DMS153 treated with DMSO at 0.1 percent for 48 hours (cell line): ENCODE measurements around the gene OAT.
A peak's percentile ranks its signal among the peaks of the same experiment; 100 is the strongest.
"Not testable (repeated sequence)": the region's sequence is repeated elsewhere in the genome, so short reads cannot be mapped to it uniquely, and the experiment has no call there.

Experiments
- DNase-seq: peaks from one replicate; lab custom pipeline; 2025; ENCODE audit not compliant: unreplicated experiment; lab: John Stamatoyannopoulos, UW

The OAT gene

GRCh38 chr10:124379609-124380193 lies 39.0 kb downstream of the OAT start:
- DNase-seq: no peak

DNA sequence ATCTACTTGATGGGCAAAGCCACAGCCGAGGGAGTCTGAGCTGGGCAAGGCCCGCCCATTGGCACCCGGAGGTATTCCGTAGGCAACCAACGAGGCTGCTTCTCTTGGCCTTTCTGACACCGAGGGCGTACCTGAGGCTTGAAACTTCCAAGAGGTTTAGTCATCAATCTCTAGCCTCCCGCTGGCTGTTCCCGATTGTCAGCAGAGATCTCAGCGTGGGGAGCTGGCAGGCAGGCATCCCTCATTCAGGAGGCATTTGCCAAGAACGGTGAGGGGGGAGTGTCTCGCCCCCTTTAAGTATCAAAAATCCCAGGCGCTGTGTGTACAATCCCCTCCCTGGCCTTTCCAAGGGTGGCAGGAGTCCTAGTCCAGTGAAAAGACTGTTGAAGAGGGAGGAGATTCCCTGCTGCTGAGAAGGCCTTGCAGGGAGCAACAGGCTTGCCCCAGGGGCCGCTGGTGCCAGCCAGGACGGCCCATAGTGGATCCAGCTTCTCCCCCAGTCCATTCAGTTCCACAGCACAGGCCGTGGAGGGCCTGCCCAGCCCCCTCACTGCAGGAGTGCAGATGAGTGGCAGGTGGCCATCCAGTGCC lies 39.7 kb downstream of the OAT start:
- no peak for DNase-seq

DNA sequence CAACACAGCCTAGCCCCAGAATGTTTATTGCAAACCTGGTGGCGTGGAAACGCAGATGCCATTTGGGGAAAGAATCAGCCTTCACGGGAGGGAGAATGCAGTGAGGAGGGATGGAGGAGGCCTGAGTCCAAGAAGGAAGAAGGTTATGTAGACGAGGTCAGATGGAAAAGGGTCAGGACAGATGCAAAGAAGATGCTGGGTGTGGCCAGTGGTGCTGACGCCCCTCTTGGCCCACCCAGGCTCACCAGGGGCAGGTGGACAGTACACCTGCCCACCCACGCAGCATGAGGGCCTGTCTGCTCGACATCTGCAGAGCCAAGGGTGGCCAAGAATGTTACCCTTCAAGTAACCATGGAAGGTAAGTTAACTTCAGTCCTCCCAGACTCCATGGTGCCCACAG lies 40.5 kb downstream of the OAT start:
- DNase-seq: no peak

- no peak for DNase-seq
Measured at GRCh38 chr10:124377101-124377500, 41.6 kb downstream of the OAT start.

DNA sequence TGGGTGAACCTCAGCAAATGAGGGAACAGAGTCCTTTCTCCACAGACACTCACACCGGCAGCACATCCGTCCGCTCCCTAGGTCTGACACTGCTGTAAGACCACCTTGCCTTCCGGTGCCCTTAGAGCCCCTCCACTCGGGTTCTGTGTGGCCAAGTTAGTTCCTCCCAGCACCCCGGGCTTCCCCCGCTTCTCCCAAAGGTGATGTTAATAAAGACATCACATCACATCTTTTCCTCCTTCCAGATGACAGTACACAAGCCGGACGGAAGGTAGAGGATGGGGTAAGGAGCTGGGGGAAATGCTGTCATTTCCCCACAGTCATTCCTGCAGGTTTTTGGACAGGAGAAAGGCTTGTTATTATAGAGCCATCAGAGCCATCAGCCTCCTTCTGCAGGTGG lies 42.3 kb downstream of the OAT start:
- DNase-seq: no peak

DNA sequence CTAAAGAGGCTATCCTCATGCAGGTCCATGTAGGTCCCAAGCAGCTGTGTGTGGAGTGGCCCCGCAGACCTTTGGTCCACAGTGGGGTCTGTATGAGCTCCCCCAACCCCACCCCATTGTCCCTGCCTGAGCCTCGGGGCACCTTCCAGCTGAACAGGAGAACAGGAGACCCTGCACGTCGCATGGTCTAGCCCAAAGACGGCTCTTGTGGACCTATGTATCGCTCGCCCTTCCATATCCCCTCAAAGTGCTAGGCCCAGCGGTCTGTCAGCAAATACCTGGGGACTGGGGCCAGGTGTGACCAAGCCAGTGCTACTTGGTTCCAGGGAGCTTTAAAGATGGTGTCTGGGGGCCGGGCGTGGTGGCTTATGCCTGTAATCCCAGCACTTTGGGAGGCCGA lies 43.0 kb downstream of the OAT start:
- no peak for DNase-seq

DNA sequence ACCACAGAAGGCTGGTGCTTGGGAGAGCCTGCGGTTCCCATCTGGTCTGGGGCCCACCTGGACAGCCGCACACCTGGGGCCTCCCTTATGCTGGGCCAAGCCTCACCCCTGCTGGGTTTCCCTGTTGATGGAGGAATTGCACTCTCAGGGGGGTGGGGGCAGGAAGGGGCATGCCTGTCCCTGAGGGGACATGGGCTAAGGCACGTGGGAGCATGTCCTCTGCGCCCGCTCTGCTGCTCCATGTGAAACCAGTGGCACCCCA lies 43.4 kb downstream of the OAT start:
- DNase-seq: no peak

DNA sequence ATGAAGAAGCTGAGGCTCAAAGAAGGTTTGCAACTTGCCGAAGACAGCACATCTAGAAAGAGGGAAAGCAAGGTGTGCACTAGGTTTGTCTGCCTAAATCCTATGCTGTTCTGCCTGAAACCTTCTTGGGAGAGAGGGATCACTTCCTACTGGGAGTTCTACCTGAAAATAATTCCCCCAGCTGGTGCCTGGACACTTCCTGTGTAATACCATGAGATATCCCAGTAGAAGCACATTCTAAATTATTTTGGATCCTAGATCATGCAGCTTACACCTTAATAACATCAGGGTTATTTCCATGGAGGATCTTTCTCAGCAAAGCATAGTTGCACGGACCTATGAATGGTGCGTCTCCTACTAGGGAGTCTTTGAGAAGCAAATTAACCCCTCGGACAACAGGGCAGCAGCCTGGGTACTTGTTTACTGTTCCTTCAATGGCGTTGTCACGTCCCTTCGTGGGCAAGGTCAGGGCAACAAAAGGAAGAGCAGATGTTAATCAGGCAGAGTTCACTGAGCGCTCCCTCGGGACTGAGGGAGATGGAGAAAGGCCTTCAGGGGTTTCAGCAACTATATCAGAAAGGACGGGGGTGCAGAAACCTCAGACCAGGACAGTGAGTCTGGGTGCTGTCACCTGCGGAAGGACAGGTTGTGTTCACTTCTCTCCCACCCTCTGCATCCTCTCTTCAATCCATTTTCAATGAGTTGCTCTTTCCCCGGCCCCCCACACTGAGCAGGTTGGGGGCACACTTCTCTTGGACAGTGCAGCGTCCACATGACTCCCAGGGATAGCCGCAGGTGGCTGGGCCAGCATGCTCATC lies 44.0 kb downstream of the OAT start:
- DNase-seq: no peak

DNA sequence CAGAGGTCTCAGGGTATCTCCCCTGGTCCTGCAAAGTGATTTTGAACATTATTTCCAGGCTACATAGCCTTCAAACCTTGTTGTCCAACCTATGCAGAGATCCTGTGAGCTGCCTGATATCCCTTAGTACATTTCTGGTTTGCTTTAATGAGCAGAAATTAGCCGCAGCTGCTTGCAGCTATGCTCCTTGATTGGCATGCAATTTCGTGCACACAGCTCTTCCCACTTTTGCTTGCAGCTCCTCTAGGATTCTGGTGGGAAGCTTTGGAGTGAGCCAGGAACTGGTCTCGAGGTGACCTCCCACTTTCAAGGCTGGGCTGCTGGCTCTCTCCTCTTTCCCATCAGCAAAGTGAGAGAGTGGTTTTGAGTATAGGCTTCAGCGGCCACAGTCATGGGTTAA lies 45.8 kb downstream of the OAT start:
- no peak for DNase-seq

DNA sequence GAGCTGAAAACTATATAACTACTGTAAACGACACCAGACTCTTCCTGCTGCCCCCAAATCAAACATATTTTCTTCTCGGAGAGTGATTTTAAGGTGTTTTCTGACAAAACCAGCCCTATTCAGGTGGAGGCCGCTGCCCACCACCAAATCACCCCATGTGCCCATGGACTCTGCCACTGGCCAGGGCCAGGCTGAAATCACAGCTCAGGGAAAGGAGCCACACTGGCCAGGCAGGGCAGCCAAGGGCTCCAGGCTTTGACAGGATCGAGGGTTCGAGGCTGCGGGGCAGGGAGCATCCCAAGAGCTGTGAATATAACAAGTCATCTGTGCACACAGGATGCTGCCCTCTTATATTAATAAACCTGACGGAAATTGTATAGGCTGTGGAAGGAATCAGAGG lies 48.3 kb downstream of the OAT start:
- DNase-seq: no peak

- no peak for DNase-seq
Measured at GRCh38 chr10:124369986-124370385, 48.7 kb downstream of the OAT start.

DNA sequence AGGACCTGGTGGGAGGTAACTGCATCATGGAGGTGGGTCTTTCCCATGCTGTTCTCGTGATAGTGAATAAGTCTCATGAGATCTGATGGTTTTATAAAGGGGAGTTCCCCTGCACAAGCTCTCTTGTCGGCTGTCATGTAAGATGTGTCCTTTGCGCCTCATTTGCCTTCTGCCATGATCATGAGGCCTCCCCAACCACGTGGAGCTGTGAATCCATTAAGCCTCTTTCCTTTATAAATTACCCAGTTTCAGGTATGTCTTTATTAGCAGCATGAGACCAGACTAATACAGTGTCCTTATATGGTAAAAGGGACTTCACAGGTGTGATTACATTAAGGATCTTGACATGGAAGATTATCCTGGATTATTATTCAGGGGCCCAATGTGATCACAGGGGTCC lies 49.2 kb downstream of the OAT start:
- DNase-seq: not testable (repeated sequence)

- no peak for DNase-seq
Measured at GRCh38 chr10:124369066-124369465, 49.7 kb downstream of the OAT start.

GRCh38 chr10:124367936-124368335 lies 50.8 kb downstream of the OAT start:
- no peak for DNase-seq

DNA sequence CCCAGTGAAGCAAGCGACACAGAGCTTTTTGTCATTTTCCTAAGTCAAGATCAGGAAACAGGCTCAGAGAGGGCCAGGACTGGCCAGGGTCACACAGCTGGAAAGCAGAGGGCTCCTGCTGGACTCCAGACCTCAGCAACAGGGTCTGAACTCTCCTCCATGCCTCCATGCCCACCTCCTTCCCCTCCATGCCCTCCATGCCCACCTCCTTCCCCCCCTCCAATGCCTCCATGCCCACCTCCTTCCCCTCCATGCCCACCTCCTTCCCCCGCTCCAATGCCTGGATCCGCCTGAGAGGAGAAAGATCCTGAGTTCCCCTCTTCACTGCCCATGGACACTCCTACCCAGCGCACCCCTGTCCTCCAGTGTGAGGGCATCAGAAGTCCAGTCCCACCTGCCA lies 51.3 kb downstream of the OAT start:
- DNase-seq: no peak

GRCh38 chr10:124366825-124367224 lies 51.9 kb downstream of the OAT start:
- no peak for DNase-seq

DNA sequence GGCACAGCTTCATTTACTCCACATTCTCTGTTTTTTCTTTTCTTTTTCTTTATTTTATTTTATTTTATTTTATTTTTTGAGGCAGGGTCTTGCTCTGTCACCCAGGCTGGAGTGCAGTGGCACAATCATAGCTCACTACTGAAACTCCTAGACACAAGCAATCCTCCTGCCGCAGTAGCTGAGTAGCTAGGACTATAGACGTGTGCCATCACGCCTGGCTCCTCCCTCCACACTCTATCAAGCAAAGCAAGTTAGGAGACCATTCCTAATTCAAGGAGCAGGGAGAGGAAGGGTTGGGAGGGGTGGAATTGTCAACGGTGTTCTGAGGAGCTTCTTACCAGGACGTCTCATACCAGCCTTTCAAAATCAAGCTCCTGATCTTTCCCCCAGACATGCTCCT lies 52.4 kb downstream of the OAT start:
- no peak for DNase-seq

DNA sequence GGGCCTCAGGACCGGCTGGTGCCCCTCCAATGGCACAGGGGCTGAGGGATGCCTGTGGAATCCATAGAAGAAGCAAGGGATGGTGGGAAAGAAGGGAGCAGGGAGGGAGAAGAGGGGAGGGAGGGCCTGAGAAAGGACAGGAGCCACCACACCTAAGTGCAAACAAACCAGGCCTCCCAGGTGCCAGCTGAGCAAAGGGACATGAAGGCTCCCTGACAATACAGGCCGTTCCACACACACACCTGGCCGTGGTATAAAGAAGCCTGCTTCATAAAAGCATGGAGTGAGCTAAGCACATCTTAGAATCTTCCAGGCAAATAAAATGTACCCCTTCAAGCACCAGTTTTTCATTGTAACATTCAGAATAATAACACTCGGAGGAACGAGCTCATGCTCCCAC lies 54.0 kb downstream of the OAT start:
- DNase-seq: peak; percentile 52

GRCh38 chr10:124362568-124362967 lies 56.2 kb downstream of the OAT start:
- DNase-seq: no peak

DNA sequence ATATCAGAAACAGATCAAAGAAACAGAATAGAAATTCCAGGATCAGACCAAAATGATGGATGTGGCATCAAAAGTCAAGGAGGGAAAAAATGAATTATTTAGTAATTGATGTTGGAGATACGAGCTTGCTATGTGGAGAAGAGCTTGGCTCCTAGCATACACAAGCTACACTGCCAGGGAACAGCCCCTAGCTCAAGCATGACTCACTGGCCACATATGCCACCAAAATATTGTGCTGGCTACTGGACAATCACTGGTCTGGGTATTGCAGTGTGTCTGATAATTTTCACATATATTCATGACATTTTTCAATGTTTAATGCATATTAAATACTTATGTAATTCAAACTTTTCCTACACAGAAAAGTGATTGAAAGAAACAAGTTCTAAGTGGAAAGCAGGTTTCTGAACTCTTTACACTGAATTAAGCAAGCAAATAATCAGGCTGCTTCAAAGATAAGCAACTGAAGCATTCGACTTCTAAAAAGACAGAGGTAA lies 59.3 kb downstream of the OAT start:
- no peak for DNase-seq

- DNase-seq: no peak
Measured at GRCh38 chr10:124357561-124357885, 61.2 kb downstream of the OAT start.

GRCh38 chr10:124356701-124357560 lies 61.8 kb downstream of the OAT start:
- DNase-seq: no peak
